DMS53 (cell line): ENCODE results near the gene JUNB.

Experiments used
- DNase-seq: peaks from one replicate; lab custom pipeline; 2025; lab: John Stamatoyannopoulos, UW

JUNB gene

GRCh38 chr19:12774588-12775555, 16.4 kb upstream of the JUNB start, which contains the start of gene HOOK2:
HOOK2 (minus strand) TSS chr19:12775552; CDS start chr19:12775449, 103 bp downstream.
- DNase-seq, result peak; percentile 99

- peak; percentile 85 for DNase-seq
Measured at GRCh38 chr19:12777217-12778016, 13.9 kb upstream of the JUNB start.

GRCh38 chr19:12778017-12778904, 13.0 kb upstream of the JUNB start:
- peak; percentile 87 for DNase-seq

- DNase-seq, result no peak
Measured at GRCh38 chr19:12778905-12779161, 12.5 kb upstream of the JUNB start.

GRCh38 chr19:12779162-12779993, 11.9 kb upstream of the JUNB start:
- peak; percentile 22 for DNase-seq

- DNase-seq, result peak; percentile 85
Measured at GRCh38 chr19:12782174-12782423, 9.2 kb upstream of the JUNB start.

- DNase-seq, result peak; percentile 86
Measured at GRCh38 chr19:12782424-12783290, 8.6 kb upstream of the JUNB start.

GRCh38 chr19:12783291-12783848, 7.9 kb upstream of the JUNB start:
- no peak for DNase-seq

GRCh38 chr19:12783849-12784393, 7.4 kb upstream of the JUNB start:
- DNase-seq, result peak; percentile 29

GRCh38 chr19:12784394-12784870, 6.9 kb upstream of the JUNB start:
- no peak for DNase-seq

DNA sequence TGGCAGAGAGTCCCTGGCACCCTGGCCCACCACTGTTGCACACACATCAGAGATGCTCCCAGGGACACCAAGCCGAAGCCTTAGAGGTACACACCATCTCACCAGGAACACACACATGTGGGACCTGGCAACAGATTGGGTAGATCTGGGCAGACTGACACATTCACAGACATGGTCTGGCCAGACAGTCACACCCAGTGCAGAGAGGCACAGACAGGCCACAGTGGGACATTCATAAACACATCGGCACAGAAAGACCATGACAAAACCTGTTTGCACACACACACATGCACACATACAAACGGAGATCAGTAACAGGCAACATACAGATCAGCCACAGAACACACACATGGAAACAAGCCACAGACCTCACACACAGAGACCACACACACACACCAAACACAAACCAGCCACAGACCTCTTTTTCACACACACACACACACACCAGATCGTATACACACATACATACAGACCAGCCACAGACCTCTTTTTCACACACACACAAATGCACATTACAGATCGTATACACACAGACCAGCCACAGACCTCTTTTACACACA, 6.3 kb upstream of the JUNB start:
- DNase-seq, result no peak

DNA sequence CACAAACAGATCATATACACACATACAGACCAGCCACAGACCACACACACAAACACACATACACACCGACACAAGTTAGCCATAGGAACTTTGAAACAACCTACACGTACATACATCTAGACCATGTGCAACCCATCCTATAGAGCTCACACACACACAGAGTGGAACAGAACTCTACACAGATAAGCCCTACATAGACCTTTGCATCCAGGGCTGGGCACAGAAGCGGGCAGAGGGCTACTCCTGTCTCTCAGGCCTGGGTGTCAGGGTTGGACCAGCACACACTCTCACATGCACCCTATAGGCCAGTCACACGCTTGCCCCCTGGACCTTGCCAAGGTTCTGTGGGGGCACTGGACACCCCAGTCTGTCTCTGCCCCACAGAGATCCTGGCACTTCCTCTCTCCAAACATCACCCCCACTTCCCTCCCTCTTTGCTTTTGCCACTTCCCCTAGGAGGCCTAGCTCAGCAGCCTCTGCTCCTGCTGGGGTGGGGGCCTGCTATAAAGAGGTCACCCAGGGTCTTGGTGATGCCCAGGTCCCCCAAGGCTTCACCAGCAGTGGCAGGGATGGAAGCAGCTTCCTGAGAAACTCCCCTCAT, 5.8 kb upstream of the JUNB start:
- no peak for DNase-seq

GRCh38 chr19:12786141-12786870, 5.0 kb upstream of the JUNB start:
- no peak for DNase-seq

GRCh38 chr19:12786952-12787351, 4.3 kb upstream of the JUNB start:
- no peak for DNase-seq

DNA sequence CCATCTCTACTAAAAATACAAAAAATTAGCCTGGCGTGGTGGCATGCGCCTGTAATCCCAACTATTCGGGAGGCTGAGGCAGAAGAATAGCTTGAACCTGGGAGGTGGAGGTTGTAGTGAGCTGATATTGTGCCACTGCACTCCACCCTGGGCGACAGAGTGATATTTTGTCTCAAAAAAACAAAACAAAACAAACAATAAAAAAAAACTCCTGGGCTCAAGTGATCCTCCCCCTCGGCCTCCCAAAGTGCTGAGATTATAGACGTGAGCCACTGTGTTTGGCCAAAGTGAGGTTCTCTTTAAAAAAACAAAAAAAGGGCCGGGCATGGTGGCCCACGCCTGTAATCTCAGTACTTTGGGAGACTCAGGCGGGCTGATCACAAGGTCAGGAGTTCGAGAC, 3.8 kb upstream of the JUNB start:
- DNase-seq, result no peak

GRCh38 chr19:12788042-12788681, 3.1 kb upstream of the JUNB start:
- DNase-seq, result no peak

DNA sequence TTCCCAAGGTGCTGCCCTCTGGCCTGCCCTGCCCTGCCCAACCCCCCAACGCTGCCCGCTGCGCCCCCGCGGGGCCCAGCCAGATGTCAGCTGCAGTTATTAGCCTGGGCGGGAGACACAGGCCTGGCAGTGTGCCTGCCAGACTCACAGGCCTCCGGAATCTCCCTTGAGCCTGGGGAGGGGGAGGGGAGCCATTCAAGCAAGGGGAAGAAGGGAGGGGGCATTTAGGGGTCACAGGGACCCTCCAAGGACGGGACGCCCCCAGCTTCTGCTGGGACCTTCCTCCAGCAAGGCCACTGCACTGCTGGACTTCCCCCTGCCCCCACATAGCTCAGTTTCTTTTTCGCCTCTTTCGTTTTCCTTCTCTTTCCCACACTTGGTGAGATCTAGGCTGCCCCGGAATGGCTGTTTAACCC, 2.6 kb upstream of the JUNB start:
- DNase-seq, result peak; percentile 67
